T-helper 2 cell treated with Interferon-gamma antibody and Interleukin-4, amounts not matched to agents 100 ng/mL and 5 ng/mL, for 36 hours (primary cell): Measurements from ENCODE around the gene TMEM154. TPM values are rescaled to one million over a fixed set of nuclear protein-coding genes. Genes with fewer than 3 reads are reported as not detected.

Experiments used
- intact Hi-C: fragments of 100-400 bp; cut with micrococcal nuclease; formaldehyde crosslinking; loops from one replicate; pipeline ENCODE4 v1.15.1; 2023
- total RNA-seq: library from RNA; stranded (reverse); gene quantifications from 2 replicates; pipeline ENCODE4 v1.2.3, GENCODE V29; 2022

Gene TMEM154
- total RNA-seq, 1 donor from 2014 or later, result 29.7 TPM

DNA sequence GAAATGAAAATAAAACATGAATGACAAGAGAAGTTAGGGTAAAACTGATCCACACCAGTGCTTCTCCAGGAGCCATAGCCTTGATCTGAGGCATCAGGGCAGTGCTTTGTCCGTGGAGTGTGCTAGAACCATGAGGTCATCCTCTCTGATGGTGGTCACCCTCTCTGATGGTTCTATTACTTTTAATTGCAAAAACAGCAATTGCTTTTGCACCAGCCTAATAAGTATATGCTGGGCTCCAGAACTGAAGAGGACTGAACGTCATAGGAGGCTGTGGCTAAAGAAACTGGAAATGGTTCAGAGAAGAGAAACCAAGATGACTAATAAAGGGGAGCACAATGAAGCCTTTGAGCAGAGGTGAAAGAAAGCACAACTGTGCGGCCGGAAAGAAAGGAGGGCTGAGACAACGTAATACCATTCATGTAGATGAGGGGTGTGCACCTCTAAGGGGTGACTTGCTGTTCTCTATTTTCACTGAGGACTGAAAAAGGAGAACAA, 17.0 kb upstream of the TMEM154 start:
- intact Hi-C loops, result loop anchor here (2.0 kb wide), 1 partner anchor 18 kb away; the partner anchor contains the start of gene TMEM154

DNA sequence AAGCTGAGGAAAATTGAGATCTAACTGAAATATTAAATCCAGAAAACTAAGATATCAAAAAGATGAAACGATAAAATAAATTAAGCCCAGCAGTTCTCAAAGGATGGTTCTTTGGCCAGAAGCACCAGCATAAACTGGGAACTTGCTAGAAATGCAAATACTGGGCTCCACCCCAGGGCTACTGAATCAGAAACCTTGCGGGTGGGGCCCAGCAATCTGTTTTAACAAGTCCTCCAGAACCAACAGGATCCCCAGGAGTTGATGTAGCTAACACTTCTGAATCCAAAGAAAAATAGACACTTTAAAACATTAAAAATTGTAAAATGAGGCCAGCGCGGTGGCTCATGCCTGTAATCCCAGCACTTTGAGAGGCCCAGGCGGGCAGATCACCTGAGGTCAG, 14.1 kb upstream of the TMEM154 start:
- intact Hi-C loops, result no loop called here

- intact Hi-C loops, result no loop called here
Observed at GRCh38 chr4:152691761-152692160, 12.0 kb upstream of the TMEM154 start.

GRCh38 chr4:152690706-152691651, 11.2 kb upstream of the TMEM154 start:
- intact Hi-C loops, result no loop called here

DNA sequence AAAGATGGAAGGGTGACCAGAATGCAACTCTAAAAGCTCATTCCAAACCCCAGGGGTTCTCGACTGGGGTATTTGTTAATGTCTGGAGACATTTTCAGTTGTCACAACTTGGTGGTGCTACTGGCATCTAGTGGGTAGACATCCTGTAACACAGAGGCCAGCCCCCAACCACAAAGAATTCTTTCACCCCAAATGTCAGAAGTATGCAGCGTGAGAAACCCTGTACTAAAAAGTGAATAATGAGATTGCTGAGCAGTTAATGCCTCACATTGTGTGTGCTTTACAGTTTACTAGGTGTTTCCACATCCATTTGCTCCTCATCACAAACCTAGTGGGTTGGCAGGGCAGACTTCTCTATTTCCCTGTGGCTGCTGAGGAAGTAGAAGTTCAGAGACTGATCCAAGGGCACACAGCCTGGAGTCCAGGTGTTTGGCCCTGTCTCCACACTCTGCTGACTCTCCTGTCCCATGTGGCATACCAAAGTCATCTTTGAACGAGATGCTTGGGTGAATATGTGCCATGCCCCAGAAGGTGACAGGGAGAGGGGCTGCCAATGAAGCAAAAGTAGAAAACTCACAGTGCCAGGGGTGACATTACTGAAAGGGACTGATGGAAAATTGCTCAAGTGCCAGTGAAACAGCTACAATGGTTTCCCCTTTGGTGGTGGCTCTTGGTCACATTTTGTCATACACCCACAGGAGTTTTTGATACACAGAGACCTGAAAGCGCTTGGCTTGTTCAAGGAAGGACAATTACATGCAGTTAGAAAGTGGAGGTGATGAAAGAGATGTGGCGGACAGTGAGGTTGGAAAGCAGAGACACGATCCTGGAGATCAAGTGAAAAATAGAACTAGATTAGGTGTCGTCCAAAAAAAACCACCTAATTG, 10.1 kb upstream of the TMEM154 start:
- intact Hi-C loops, result no loop called here

- intact Hi-C loops, result no loop called here
Observed at GRCh38 chr4:152687974-152688599, 8.3 kb upstream of the TMEM154 start.

DNA sequence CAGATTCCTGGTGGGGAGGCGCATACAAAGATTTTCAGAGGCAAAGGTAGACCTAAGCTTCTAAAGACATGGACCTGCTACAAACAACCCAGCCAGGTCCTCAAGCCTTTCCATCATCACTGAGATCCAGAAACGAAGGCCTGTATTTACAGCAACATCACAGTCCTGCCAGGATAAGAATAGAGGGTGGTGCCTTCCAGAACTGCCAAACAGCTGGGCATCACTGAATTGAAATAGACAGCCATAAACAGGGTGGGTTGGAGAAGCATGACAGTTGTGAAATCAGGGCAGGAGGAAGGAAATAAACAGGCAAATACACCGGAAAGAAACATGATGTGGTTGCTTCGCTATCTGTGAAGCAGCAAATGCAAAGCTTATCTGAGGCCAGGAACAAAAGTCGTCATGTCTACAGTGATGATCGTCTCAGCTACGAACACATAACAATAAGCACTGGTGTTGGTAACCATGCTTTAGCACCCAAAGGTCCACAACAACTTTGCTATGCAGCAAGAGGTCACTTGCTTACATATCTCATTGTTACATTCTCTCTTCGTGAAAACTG, 6.7 kb upstream of the TMEM154 start:
- intact Hi-C loops, result no loop called here

DNA sequence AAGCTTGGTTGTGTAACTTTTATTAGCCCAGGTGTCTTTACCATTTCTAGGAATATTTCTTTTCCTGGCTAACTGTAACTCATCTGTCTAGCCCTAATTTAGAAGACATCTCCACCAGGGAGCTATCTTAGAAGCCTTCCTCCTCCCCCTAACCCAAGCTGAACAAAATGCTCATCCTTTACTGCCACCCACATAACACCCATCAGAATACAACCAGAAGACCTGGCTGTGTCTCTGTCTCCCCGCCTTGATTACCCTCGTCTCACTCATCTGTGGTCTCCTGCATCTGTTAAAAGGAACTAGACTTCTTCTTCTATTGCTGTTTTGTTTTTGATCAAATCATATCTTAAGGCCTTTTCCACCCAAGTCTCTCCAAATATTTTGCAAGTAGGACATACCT, 4.8 kb upstream of the TMEM154 start:
- intact Hi-C loops, result no loop called here

- intact Hi-C loops, result no loop called here
Observed at GRCh38 chr4:152684007-152684406, 4.2 kb upstream of the TMEM154 start.

DNA sequence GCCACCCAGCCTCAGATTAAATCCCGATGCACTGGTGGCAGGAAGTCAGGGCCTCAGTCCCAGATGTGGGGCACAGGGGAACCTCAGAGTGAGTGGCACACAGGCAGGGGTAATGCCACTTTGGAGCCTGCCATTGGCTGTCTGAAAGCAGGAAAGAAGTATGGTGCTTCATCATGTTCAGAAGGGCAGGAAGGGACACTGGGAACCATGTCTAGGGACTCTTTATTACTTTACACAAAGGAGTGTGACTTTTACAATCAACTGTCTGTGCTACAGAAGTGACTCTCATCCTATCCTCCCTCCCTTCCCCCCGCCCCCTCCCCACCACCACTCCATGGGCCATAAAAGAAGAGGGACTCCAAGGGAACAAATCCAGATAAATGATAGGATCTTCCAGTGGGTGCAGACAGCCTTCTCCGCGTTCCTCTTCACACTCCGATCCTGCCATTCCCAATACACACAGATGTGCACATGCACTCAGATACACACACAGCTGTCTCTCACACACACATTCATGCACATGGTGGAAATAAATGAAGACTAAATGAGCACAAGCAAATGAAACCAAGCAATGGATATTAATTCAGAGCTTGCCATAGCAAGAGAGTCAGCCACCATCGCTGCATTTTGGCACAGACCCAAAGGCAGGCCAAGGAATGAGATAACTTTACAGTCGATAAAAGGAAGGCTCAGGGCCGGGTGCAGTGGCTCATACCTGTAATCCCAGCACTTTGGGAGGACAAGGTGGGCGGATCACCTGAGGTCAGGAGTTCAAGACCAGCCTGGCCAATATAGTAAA, 2.5 kb upstream of the TMEM154 start:
- intact Hi-C loops, result no loop called here

DNA sequence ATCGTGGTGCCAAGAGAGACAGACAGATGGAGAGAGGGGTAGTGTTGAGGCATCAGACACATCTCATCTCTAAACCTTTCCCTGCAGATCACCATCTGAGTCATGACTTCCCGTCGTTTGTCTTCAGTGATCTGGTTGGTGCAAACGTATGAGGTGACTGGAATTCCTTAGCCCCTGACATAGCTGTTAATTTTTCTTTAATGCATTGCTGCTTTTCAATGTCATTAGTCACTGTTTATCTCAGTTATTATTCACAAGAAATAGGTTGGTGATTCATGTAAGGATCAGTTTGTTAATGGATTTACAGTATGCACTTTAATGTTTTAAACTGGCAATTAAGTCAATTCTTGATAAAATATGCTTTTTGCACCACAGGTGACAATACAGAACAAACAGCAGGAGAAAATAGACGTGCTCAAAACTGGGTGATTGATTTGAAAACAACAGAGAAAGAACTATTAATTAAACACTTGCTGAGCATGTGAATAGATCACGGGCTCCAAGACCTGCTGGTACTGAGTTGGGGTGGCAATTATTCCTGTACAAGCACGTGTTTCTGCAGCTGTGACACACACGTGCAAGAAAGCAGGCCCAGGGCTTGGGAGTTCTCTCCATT, 1.3 kb upstream of the TMEM154 start:
- intact Hi-C loops, result loop anchor here (1.0 kb wide), 2 partner anchors 98 to 145 kb away; partner anchors contain the start of genes ARFIP1, FBXW7 and TIGD4

DNA sequence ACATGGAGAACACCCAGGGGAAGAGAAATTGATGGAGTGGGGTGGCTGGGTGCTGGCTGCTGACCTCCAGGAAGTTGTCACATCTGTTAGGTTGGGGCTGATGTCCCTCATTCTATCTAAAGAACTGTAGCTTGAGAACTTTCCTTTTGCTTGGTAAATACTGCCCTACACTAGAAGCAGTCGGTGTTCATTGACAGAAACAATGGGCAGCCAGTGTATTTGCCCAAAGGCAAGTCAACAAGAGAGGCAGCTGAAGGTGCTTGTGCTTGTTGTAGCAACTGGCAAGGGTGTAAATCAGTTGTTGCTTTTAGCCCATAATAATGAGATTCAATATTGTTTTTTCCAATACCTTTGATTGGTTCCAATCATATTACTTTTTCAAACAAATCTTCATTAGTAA, 956 bp downstream of the TMEM154 start:
- intact Hi-C loops, result loop anchor here (2.0 to 5.0 kb wide), 2 partner anchors 18 to 37 kb away; no protein-coding TSS in a partner anchor

DNA sequence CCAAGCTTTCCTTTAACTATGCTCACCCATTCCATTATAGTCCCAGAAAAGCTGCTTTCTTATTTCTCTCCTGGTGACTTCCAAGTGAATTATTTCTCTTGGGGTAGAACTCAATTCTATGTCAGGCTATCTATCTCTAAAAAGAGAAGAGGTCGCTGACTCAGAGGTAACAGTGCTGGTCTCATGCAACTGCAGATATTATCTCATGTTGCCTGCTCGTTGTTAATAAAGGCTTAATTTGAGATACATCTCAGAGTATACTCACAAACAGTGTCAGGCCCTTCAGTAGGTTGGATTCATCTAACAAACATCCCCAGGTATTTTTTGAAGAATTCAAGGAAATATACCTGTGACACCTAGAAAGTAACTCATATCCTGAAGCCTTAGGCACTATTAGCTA, 2.7 kb downstream of the TMEM154 start:
- intact Hi-C loops, result loop anchor here (5.0 kb wide), 1 partner anchor 35 kb away; no protein-coding TSS in a partner anchor

DNA sequence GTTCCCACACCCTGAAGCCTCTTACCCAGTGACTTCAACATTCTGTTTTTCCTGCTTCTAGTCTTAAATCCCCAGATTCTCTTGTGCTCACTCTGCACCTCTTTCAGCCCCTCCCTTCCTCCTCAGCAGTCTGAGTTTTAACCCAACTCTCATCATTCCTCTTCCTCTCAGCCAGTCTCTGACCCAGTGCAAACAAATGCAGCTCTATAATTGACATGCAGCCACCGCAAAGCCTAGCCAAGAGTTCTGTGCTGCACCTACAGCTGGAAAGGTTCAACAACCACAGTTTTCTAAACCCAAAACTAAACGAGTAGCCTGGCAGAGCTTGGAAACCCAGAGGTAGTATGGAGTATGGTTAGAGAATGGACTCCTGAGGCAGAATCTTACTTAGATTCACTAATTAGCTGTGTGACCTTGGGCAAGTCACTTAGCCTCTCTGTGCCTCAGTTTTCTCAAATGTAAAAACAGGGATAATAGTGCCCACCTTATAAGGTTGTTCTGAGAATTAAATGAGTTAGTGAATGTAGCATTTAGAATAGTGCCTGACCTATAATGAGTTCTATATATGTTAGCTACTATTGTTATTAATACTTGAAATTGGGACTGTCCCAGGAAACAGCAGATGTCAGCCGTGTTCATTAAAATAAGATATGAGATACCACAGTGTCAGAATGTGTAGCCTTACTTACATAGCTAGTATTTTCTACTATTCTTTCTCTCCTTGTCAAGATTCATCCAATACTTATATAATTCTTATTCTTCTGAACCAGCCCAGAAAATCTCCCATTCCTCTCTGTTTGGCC, 3.5 kb downstream of the TMEM154 start:
- intact Hi-C loops, result loop anchor here (5.0 kb wide), 1 partner anchor 34 kb away; no protein-coding TSS in a partner anchor

DNA sequence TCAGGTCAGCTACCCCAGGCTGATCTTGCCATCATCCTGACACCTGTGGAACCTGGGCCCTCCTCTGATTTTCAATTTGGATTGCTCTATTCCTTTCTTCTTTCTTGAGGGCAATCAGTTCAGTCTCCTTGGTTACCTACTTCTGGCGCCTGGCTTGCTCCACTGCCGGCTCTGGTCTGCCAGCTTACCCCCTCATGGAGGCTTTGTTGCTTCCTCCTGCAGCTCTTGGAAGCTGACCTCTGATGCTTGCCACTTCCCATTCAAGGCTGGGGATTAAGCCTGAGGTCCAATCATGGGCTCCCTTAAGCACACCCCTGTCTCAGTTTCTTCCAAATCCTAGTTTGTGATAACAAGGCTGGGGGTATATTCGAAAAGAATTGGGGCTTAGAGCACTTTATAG, 5.4 kb downstream of the TMEM154 start:
- intact Hi-C loops, result no loop called here

DNA sequence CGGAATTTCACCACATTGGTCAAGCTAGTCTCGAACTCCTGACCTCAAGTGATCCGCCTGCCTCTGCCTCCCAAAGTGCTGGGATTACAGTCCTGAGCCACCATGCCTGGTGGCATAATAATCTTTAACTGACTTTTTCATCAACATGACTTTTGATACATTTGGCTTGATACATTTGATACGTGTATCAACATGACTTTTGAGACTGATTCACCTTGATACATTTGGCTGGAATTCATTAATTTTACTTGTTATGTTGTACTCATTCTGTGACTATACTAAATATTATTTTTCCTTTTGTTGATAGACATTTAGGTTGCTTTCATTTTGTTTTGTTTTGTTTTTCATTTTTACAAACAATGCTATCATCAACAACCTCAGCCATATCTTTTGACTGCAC, 6.3 kb downstream of the TMEM154 start:
- intact Hi-C loops, result no loop called here

DNA sequence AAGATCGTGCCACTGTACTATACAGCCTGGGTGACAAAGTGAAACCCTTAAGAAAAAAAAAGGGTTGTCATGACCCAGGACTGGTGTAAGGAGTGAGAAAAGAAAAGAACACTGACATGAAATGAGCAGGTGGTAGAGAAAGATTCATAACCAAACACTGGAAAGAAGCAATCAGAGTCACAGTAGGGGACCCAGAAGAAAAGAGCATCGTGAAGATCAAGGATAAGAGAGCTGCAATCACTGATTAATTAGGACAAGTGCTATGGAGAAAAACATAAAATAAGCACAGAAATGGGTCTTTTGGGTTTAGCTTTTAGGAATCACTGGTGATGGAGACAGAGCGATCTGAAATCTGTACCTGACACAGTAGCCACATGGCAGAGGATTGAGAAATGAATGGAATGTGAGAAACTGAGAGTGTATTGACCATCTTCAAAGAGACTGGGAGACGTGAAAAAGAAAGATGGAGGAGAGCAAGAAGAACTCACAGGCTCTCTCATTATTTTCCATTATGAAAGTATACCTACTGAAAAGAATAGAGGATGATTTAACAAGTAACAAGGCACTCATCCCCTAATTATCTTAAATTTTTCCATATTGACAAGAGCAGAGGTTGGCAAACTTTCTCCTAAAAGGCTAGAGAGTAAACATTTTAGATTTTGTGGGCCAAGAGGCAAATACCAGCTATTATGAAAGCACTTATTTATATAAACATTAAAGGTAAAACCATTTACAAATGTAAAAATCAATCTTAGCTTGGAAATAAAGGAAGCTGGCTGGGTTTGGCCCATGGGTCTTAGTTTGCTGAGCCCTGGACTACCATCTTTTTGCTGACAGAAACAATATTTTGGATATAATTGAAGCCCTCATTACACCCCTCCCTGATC, 7.3 kb downstream of the TMEM154 start:
- intact Hi-C loops, result no loop called here
